IPS-NIHi11 (cell line): ENCODE results near the gene CACTIN.
"Not testable (repeated sequence)": the region's sequence is repeated elsewhere in the genome, so short reads cannot be mapped to it uniquely, and the experiment has no call there.

Experiments
- DNase-seq: peaks from one replicate; pipeline ENCODE4 v3.0.0; 2012; ENCODE audit warnings: mixed read lengths, low spot score

Gene CACTIN

DNA sequence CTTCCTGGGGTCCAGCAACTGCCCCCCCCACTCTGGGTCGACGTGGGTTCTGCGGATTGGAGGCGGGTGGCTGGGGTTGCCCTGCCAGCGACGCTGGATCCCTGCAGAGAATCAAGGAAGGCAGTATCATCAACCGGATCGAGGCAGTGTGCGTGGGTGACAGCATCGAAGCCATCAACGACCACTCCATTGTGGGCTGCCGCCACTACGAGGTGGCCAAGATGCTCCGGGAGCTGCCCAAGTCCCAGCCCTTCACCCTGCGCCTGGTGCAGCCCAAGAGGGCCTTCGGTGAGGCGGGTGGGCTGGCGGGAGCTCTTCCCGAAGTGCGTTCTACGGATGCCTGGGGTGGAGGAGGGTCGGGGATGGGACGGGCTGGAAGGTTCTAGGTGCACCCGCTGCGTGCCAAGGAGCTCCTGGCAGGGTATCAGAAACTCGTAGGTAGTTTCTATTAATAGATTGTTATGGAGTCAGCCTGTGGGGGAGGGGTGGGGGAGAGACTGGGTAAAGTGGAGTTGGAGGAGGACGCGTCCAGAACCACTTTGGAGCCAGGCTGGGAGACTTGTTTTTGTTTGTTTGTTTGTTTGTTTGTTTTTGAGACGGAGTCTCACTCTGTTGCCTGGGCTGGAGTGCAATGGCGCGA lies 39.8 kb downstream of the CACTIN start:
- DNase-seq, result no peak

DNA sequence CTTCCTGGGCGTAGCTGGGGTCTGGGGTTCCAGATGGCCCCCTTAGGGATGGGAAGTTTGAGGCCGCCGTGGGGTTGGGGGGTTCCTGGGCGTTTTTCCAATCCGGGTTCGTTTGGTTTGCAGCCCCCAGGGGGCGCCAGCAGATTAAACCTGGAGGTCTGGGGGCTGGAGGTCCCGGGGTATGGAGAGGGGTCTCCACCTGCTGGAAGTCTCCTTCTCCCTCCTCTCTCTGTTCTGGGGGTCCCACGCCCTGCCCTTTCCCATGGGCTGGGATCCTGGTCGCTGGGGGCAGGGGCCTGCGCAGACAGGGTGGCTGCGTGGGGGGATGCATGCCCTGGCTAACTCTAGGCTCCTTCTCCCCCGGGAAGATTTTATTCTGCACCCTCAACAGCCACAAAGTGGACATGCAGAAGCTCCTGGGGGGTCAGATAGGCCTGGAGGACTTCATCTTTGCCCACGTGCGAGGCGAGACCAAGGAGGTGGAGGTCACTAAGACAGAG lies 40.4 kb downstream of the CACTIN start:
- DNase-seq, result peak; percentile 87

DNA sequence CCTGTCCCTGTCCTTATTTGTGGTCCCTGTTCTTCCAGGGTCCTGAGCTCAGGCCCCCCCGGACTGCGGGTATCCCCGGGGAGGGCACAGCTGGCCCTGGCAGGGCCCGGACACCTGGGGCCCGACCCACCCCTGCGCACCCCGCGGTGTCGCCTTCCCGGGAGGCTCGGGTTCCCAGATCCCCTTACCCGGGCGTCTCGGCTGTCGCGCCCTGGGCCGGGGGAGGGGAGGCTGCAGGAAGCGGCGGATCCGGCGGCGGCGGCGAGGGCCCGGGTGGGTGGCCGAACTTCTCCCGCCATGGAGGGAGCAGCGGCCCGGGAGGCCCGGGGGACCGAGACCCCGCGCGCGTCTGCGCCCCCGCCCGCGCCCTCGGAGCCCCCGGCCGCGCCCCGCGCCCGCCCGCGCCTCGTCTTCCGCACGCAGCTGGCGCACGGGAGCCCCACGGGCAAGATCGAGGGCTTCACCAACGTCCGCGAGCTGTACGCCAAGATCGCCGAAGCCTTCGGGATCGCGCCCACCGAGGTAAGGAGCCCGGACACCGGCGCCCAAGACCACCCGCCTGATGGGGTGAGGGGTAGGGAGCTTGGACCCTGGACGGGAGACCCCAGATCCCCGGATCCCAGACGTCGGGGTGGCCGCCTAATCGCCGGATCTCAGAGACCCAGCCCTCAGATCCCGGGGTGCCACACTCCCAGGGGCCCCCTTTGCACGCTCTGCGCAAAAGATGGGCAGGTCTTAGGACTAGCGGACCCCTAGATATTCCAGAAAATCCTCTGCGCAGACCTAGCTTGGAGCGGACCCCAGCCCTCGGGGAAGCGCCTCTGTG lies 41.1 kb downstream of the CACTIN start, which contains the start of gene GIPC3:
Gene GIPC3, plus strand, starts transcription at position 178 of the 826 bp plus-strand sequence. Its CDS starts 120 bp downstream, at position 298.
- DNase-seq, result peak; percentile 59

DNA sequence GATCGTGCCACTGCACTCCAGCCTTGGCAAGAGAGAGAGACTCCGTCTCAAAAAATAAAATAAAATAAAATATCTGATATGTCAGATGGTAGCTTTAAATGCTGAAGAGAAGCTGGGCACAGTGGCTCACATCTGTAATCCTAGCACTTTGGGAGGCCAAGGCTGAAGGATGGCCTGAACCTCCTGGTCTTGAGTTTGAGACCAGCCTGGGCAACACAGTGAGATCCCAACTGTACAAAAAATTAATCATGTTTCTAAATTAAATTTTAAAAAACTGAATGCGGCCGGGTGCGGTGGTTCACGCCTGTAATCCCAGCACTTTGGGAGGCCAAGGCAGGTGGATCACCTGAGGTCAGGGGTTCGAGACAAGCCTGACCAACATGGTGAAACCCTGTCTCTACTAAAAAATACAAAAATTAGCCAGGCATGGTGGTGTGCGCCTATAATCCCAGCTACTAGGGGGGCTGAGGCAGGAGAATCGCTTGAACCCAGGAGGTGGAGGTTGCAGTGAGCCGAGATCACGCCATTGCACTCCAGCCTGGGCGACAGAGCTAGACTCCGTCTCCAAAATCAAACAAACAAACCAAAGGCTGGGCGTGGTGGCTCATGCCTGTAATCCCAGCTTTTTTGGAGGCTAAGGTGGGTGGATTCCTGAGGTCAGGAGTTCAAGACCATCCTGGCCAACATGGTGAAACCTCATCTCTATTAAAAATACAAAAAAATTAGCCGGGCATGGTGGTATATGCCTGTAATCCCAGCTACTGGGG lies 42.4 kb downstream of the CACTIN start:
- not testable (repeated sequence) for DNase-seq

DNA sequence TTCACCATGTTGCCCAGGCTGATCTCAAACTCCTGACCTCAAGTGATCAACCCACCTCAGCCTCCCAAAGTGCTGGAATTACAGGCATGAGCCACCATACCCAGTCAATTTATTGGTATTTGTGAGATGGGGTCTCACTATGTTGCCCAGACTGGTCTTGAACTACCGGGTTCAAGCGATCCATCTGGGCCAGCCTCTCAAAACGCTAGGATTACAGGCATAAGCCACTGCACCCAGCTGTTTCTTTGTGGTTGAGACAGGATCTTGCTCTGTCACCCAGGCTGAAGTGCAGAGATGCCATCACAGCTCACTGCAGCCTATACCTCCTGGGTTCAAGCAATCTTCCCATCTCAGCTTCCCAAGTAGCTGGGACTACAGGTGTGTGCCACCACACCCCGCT lies 44.8 kb downstream of the CACTIN start:
- DNase-seq, result not testable (repeated sequence)

DNA sequence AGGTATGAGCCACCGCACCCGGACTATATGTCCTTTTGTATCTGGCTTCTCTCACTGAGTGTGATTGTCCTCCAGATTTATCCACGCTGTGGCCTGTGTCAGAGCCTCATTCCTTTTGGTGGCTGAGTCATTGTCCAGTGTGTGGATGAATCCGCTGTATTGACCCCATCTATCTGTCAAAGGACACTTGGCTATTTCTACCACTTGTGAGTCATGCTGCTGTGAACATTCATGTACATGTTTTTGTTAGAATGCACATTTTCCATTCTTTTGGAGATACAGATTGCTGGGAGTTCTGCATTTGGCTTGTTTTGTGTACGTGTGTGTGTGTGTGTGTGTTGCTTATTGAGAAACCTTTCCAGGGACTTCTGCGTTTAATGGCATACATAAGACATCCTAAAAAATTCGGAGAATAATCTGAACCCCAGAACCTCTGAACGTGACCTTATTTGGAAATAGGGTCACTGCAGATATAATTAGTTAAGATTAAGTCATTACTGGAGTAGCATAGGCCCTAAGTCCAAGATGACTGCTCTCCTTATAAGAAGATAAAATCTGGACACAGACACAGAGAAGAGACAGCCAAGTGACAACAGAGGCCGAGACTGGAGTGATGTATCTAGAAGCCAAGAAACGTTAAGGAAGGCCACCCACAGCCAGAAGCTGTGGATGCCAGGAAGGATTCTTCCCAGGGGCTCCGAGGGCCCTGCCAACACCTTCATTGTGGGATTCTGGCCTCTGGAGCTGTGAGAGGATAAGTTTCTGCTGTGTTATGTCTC lies 46.2 kb downstream of the CACTIN start:
- no peak for DNase-seq

DNA sequence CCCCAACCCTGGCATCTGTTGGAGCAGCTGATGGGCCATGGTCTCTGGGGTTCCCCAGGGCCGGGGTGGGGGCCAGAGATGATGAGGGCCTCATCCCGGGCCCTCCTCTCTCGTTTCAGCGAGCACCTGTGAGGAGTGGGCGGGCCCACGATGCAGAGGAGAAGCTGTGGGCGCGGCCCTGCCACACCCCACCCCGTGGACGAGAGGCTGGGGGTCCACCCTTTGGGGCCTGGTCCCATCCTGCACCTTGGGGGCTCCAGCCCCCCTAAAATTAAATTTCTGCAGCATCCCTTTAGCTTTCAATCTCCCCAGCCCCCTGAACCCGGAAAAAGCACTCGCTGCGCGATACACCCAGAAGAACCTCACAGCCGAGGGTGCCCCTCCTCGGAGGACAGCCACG lies 48.2 kb downstream of the CACTIN start:
- no peak for DNase-seq

DNA sequence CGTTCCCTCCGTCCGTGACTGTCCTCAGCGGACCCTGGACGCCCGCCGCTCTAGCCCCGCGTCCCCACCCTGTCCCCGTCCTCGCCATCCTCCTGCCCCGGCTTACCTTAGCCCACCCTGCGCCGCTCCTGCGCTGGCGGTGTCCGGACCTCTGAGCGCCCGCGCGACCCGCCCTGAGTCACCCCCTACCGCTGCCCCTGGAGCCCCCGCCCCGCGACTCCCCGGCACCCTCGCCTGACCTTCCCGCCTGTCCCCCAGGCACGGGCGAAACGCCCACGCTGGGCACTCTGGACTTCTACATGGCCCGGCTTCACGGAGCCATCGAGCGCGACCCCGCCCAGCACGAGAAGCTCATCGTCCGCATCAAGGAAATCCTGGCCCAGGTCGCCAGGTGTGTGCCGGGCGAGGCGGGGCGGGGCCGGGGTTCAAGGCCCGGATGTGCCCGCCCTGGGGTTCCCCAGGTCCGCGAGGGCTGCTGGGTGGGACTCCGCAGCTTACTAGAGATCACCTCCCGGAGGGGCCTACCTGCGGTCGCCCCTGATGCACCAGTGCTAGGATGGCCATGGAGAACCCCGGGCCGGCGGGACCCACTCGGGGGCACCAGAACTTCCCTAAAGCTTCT lies 48.8 kb downstream of the CACTIN start:
- DNase-seq, result no peak

DNA sequence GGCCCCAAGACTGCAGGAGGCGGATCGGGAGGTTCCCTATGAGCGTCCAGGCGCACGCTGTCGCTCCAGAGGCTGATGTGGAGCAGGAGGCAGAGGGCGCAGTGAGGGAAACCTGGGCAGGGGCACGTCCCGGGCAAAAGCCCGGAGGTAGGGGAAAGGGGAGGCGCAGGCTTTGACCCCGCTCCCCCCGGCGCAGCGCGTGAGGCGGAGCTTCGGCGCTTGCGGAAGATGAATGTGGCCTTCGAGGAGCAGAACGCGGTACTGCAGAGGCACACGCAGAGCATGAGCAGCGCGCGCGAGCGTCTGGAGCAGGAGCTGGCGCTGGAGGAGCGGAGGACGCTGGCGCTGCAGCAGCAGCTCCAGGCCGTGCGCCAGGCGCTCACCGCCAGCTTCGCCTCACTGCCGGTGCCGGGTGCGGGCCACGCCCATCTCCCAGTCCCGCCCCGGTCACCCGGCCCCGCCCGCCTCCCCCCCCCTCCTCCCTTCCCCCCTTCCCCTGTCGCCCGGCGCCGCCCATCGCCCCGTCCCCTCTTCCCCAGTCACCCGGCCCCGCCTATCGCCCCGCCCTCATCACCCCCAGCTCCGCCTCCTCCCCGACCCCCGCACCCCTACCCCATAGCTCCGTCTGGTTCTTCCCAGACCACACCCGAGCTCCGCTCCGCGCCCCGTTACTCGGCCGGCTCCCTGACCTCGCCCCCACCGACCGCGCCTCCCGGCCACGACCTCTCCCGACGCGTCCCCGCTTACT lies 49.7 kb downstream of the CACTIN start:
- DNase-seq, result peak; percentile 88

DNA sequence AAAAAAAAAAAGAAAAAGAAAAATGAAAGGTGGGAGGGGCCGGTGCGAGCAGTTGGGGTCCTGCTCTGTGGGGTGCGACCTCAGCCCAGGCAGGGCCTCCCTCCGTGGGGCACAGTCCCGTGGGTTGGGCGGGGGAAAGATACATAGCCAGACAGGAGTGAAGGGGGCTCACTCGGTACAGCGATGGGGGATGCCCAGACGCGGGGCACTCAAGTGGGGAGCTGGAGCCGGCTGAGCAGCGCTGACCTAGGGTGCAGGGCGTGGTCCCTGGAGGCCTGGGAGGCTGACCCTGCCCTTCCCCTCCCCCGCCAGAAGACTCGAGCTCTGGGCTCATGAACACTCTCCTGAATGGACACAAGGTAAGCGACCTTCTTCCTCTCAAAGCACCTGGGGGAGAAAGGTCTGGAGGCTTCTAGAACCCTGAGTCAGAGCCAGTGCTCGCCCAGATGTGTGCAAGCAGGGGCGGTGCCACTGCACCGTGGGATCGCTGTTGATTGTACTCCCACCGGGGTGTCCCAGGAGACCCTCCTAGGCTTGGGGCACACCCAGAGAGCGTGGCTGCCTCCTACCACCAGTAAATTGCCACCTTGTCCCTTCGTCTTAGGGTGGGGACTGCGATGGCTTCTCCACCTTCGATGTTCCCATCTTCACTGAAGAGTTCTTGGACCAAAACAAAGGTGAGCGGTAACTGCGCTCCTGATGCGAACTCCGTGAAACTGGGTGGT lies 50.5 kb downstream of the CACTIN start:
- DNase-seq, result no peak

DNA sequence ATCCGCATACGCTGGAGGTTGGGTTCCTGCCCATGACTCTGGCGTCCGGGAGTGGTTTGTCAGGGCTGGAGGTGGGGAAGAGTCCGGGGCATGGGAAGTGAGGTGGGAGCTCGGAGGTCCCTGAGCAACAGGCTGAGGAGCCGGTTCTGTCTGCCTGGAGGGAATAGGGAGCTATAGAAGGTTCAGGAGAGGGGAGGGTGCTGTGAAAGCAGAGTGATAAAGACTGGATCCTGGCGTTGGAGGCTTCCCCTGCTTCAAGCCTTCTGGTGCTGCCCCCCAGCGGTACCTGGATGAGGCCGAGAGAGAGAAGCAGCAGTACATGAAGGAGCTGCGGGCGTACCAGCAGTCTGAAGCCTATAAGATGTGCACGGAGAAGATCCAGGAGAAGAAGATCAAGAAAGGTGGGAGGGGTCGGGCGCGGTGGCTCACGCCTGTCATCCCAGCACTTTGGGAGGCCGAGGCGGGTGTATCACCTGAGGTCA lies 51.3 kb downstream of the CACTIN start:
- DNase-seq, result no peak

DNA sequence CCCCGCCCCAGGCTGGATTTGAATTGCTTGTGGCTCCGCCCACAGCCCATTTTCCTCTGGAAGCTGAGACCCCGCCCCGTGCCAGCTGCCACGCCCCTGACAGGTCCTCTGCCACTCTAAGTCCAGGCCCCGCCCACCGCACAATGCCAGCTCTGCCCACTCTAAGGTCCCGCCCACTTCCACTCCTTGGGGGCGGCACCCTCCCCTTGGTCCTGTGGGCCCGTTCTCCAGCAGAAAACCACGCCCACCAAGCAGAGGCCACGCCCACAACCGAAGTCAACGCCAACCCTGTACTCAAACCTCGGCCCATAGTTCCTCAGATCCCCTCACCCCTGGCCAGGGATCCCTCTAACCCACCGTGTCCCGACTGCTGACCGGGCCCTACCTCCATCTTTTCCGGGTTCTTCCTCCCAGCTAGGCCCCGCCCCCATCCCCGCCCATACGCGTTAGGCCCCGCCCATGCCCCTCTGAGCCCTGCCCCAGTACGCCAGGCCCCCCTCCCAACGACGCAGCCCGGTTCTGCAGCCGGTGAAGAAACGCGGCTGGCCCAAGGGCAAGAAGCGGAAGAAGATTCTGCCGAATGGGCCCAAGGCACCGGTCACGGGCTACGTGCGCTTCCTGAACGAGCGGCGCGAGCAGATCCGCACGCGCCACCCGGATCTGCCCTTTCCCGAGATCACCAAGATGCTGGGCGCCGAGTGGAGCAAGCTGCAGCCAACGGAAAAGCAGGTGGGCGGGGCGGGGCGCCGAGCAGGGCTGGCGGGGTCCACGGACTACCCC lies 52.5 kb downstream of the CACTIN start:
- peak; percentile 85 for DNase-seq

DNA sequence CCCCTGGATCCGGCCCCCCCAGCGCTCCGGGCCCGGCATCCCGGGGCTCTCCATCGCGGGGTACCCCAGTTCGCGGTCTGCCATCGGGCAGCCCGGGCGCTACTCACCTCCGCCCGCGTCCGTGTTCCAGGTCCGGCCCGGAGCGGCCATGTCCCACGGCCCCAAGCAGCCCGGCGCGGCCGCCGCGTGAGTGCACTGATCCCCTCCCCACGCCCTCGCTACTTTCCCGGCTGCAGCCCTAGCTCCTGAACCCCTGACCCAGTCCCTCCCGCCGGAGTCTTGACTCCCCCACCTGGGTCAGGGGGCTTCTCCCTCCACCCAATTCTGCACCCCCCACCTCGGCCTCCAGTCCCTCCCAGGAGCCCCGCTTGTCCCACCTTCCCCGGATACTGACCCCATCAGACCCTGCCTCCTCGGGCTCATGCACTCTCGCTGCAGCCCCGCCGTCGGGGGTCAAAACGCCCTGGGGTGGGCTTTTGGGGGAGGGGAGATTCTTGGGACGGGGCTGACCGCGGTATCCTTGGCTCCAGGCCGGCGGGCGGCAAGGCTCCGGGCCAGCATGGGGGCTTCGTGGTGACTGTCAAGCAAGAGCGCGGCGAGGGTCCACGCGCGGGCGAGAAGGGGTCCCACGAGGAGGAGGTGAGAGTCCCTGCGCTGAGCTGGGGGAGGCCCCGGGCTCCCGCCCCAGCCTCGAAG lies 53.3 kb downstream of the CACTIN start:
- DNase-seq, result no peak

DNA sequence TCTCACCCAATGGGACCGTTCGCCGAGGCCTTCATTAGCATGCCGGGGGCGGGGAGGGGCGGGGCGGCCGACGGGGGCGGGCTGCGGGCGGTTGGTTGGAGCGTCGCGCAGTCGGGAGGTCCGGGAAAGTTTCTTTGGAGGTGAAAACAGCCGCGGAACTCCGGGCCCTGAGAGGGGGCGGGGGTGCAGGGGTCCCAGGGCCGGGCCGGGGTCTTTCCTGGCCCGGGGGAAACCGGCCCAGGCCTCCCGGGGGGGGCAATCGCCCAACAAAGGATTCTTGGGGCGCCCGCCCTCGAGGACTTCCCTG lies 53.8 kb downstream of the CACTIN start, which contains the start of gene HMG20B:
Gene HMG20B, plus strand, starts transcription at position 90 of the 307 bp plus-strand sequence. CDS start 366 bp downstream, outside the sequence.
- no peak for DNase-seq

DNA sequence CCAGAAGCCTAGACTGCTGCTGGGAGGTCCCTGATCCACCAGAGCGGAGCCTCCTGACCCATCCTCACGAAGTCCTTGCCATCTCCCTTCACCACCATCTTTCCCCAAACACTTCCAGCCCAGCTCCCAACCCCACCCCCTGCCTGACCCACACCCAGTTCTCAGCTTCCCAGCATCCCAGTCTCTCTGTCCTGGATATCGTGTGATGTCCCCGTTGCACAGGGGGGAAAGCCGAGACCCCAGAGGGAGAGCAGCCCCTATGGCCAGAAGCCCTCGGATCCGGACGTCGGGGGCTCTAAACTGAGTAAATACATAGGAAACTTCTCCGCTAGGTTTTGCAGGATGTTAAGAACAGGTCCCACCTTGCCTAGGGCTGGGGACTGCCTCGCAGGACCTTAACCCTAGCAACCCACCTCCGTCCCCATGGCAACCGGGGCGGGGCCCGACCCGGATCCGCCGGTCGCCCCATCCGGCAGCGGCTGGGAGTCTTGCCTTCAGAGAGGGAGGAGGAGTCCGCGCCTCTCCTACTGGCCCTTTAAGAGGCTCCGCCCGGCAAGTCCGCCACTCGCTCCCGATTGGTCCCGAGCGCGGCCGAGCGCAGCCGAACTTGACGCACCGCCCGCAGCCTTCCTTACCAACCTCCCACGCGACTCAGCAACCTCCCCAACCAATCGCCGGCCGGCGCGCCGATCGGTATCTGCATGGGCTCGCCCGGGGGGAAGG lies 54.3 kb downstream of the CACTIN start:
- peak; percentile 93 for DNase-seq

DNA sequence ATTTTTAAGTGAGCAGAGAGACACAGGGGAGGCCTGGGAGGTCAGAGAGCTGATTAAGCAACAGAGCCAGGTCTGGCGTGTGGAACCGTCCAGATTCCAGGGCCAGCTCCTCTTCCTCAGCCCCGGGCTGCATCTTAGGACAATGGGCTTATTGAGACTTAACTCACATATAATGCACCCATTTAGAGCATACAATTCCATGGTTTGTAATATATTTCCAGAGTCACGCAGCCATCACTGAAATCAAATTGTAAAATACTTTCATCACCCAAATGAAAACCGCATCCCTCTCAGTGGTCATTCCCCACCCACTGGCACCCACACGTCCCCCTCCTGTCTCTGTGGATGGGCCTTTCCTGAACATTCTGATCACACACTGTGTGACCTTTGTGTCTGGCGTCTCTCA lies 56.0 kb downstream of the CACTIN start:
- DNase-seq, result no peak

DNA sequence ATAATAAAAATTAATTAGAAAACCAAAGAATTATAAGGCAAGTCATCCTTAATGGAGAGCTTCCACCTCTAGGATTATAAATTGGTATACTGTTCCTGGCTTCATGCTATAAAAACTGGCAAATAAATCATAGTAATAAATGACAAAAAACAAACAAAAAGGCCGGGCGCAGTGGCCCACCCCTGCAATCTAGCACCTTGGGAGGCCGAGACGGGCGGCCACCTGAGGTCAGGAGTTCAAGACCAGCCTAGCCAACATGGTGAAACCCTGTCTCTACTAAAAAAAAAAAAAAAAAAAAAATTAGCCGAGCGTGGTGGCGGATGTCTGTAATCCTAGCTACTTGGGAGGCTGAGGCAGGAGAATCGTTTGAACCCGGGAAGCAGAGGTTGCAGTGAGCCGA lies 56.5 kb downstream of the CACTIN start:
- DNase-seq, result not testable (repeated sequence)

DNA sequence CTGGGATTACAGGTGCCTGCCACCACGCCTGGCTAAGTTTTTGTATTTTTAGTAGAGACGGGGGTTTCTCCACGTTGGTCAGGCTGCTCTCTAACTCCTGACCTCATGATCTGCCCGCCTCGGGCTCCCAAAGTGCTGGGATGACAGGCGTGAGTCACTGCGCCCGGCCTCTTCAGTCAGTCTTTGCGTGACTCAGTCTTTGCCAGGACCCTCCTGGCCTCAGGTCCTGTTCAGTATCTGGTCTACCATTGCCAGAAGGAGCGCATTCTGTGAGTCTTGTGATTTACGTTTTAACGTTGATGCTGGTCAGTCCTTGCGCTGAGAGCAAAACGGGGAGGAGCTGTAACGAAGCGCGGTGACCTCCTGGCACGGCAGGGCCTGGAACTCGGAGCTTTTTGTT lies 61.5 kb downstream of the CACTIN start:
- no peak for DNase-seq
